ENCODE data around the gene ANKRD27. TPM values are rescaled to one million over a fixed set of nuclear protein-coding genes. Genes with fewer than 3 reads are reported as not detected.
"Not testable (repeated sequence)": the region's sequence is repeated elsewhere in the genome, so short reads cannot be mapped to it uniquely, and the experiment has no call there.

The ANKRD27 gene
- total RNA-seq, 1 experiment from 2014 or later = 17.8 TPM

DNA sequence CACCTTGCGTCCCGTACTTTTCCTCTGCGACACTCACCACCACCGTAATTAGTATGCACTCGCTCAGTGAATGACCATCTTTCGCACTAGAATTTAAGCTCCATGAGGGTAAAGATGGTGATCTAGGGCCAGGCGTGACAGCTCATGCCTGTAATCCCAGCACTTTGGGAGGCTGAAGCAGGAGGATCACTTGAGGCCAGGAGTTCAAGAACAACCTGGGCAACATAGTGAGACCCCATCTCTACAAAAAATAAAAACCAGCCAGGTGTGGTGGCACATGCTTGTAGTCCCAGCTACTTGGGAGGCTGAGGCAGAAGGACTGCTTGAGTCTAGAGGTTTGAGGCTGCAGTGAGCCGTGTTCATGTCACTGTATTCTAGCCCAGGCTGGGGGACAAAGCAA, 18.6 kb downstream of the ANKRD27 start:
- DNase-seq (ENCODE audit: extremely low read depth, low read depth) = not testable (repeated sequence)

DNA sequence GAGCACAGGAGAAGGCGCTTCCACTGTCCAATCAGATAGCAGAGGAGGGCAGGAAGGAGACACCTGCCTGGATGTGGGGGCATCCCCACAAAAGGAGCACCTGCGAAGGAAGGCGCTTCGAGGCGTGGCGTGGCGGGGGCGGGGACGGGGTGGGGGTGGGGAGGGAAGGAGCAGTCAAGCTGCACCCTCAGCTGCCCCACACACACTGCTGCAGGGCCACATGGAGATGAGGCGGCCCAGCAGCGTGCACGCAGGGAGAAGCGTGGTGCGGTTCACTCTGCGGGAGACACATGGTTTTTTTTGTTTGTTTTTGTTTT, 21.4 kb downstream of the ANKRD27 start:
- no peak for DNase-seq (ENCODE audit: extremely low read depth, low read depth)

DNA sequence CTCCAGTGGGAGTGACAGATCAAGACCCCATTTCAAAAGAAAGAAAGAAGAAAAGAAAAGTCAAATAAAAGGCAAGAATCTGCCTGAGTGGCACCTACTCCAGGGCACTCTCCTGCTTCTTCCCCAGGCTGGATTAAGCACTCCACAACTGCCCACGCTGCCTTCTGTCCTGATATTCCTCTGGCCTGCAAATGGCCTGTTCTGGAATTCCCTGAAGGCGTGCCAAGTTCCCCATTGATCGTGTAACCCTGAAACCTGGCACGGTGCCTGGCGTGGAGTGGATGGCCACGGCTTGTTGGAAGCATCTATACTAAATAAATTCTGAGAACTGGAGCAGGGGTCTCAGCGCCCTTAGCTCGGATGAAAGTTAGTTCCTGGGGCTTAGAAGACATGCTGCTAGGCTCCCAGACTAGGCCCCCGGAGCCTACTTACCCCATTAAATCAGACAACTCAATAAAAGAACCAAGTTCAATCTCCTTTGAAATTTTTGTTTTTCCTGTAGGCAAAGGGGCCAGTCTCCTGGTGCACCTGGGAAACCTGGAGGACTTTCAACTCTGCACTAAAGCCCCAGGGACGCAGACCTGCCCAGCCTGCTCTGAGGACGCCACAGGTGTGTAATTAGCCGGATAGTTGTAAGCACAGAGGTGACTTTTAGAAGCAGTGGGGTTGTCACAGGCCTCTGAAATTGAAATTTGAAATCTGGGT, 21.9 kb downstream of the ANKRD27 start:
- DNase-seq (ENCODE audit: extremely low read depth, low read depth) = no peak

DNA sequence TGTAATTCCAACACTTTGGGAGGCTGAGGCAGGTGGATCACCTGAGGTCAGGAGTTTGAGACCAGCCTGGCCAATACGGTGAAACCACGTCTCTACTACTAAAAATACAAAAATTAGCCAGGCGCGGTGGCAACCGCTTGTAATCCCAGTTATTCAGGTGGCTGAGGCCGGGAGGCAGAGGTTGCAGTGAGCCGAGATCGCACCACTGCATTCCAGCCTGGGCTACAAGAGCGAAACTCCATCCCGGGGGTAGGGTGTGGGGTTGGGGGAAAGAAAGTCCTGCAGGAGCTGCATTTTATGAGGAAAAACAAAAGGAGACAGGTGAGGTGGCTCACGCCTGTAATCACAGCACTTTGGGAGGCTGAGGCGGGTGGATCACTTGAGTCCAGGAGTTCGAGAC, 22.6 kb downstream of the ANKRD27 start:
- DNase-seq (ENCODE audit: extremely low read depth, low read depth) = not testable (repeated sequence)

DNA sequence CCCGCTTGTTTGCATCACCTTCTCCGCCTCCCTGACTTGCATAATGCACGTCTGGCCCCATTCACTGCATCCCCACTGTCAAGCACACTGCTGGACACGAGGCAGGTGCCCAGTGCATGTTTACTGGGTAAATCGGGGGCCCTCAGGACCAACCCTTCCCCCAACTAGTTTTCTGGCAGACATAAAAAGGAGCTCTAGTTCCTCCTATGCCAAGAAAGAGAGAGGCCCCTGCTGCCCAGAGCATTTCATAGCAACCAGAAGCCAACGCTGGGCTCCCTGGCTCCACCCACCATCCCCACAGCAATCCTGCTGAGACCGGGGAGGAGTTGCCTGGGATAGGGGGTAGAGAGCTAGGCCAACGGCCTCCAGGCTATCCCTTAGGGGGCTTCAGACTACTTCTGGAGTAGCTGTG, 23.2 kb downstream of the ANKRD27 start:
- DNase-seq (ENCODE audit: extremely low read depth, low read depth) = no peak

DNA sequence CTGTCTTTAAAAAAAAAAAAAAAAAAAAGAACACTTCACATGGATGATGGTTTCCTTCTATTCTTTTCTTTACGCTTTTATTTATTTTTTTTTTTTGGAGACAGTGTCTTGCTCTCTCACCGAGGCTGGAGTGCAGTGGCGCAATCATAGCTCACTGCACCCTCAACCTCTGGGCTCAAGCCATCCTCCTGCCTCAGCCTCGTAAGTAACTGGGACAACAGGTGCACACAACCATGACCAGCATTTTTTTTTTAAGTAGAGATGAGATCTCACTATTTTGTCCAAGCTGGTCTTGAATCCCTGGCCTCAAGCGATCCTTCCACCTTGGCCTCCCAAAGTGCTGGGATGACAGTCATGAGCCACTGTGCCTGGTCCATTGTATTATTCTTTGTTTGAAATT, 24.3 kb downstream of the ANKRD27 start:
- DNase-seq (ENCODE audit: extremely low read depth, low read depth) = no peak

DNA sequence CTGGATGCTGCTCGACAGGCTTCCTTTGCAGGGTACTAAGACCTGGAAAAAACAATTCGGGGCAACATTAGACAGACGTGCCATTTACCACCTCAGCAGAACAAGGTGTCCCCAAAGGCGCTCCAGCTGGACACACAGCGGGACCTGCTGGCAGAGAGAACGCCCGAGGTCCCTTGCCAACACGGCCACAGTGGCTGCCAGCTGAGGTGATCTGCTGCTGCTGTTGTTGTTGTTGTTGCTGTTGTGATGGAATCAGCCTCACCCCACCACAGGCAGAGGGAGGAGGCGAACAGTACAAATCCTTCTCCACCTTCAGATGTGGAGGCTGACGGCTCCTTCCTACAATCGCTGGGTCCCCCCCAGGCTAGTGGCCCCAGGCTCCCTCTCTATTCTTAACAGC, 25.2 kb downstream of the ANKRD27 start:
- DNase-seq (ENCODE audit: extremely low read depth, low read depth) = no peak

DNA sequence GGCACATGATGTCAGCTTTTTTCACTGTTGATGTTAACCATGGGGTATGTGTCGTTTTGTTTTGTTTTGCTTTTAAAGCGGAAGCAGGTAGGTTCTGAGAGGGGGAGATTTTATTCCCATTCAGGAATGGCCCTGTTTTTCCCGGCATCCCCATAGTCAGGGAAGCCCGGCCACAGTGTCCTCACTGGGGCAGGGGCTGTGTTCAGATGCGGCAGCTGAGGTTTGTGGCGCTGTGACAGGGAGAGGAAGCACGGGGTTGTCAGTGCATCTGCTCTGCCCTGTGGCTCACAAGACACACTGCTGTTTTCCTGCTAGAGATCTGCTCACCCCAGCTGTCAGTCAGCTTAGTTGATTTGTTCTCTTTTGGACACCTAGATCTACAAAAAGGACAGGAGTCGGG, 27.6 kb downstream of the ANKRD27 start:
- no peak for DNase-seq (ENCODE audit: extremely low read depth, low read depth)

DNA sequence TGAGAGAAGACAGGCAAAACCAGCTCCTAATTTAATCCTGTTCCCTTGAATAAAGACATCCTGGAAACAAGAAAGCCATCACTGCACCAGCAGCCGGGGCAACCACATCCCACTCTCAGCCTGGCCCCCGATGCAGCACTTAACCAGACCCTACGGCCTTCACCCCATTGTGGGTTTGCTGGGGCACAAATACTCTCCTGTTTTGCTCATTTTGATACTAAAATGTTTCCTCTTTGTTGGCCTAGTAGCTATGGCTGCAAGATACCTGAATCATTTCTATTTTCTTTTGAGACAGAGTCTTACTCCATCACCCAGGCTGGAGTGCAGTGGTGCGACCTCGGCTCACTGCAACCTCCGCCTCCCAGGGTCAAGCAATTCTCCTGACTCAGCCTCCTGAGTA, 28.4 kb downstream of the ANKRD27 start:
- no peak for DNase-seq (ENCODE audit: extremely low read depth, low read depth)

DNA sequence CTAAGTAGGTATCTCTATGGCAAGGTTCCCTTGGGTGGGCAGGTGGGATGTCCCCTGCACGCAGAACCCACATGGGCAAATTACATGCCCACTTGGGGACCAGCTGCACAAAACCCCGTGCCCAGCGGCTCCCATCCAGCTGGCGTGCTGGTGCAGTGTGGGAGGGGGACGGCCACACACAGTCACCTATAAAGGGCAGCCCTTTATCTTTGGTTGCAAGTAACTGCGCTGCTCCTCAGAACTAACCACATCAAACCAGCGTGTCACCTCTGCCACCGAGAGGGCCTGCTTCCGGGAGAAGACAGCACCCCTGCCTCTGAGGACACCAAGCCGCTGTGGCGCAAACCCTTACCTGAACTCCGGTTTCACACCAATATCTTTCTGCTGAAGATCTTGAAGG, 32.2 kb downstream of the ANKRD27 start:
- no peak for DNase-seq (ENCODE audit: extremely low read depth, low read depth)

DNA sequence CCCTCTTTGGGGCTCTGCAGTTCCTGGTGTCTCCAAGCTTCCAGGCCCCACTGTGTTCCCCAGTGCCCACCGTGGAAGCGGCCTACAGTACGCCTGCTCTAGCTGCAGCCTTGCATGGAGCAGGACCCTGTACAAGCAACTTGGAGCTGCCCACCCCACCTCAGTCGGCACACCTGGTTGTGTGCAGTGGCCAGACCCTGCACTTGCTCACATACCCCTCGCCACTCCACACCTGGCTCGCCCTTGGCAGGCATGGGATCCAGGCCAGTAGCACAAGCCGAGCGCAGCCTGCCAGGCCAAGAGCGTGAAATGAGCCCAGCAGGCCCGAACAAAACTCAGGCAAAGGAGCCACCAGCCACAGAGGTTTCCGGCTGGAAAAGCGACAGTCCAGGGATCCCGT, 36.4 kb downstream of the ANKRD27 start:
- DNase-seq (ENCODE audit: extremely low read depth, low read depth) = no peak

DNA sequence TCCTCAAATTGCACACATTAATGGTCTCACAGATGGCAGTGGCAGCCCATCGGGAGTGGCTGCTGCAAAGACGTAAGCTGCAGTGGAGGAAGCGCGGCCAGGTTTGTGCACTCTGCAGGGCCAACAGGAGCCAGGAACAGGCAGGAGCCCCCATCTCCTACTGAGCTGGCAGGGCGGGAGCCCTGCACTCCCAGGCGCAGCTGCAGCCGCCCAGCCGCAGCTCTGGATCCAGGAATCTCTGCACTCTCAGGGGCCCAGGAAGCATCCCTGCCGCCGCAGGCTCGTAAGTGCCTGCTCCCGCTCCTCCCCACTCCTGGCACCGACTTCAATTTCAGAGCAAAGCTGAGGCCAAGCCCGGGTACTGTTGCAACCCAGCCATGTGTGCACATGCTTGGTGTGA, 37.5 kb downstream of the ANKRD27 start:
- DNase-seq (ENCODE audit: extremely low read depth, low read depth) = no peak

DNA sequence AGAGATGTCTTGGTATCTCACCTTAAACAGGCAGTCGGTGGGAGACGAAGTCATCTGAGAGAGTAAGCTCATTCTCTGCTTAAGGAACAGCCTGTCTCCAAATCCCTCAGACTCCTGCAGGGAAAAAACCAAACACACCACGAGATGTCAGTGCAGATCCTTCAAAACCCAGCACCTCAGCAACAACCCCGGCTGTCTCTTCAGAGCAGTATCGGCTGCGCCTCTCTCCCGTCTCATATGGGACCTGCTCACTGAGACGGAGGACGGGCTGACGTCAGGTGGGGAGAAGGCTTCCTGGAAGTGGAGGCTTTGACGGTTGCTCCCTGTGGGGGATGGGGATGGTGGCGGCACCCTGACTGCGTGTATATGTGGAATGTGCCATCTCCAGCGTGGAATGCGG, 43.6 kb downstream of the ANKRD27 start:
- no peak for DNase-seq (ENCODE audit: extremely low read depth, low read depth)

DNA sequence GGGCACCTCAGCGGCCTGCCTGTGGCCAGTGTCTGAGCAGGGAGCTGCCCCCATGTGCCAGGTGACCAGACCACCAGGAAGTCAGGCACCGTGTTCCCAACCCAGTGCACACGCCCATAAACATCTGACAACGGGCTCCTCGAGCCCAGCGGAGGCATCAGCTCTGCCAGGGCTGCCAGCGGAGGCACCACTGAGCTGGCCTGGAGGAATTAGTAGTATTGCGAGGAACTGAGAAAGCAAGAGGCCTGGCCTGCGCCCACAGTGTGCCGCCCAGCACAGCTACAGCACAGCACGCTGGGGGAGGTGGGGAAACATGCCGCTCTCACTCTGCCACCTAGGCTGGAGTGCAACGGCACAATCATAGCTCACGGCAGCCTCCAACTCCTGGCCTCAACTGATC, 44.6 kb downstream of the ANKRD27 start:
- no peak for DNase-seq (ENCODE audit: extremely low read depth, low read depth)

DNA sequence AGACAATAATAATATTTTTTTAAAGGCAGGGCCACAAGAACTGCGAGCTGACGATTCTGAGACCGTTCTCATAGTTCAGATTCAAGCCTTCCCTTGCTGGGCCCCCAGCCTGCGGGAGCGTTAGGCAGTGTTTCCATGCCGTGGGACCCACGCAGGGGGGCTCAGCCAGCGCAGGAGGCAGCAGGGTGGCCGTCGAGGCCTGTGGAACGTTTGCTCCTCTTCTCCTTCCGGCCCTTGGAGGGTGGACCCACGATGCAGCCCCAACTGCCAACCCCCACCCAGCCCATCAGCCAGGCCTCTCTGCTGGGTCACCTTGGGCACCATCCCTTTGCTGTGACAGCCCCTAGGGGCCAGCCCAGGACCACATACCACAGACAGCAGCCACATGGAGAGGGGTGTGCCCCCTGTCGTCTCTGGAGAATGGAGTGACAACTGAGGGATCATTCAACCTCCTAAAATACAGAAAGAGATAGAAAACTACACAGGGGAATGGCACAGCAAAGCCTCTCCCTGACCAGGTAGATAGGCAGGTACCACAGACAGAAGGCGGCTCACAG, 47.2 kb downstream of the ANKRD27 start:
- DNase-seq (ENCODE audit: extremely low read depth, low read depth) = no peak

DNA sequence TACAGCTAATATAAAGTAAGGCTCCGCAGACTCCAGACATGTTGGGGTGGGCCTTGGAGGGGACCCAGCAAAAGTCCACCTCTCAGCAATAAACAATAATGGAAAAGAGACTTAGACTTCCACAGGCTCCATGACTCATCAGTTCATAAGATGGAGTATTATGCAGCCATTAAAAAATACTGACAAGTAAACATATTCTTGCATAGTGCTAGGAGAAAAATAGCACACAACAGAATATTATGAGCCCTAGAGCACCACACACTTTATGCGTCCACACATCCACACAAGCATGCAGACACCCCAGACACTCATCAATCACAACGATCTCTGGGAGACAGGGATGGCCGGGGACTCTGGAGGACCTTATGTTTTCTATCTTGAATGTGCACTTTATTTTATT, 48.0 kb downstream of the ANKRD27 start:
- DNase-seq (ENCODE audit: extremely low read depth, low read depth) = no peak

DNA sequence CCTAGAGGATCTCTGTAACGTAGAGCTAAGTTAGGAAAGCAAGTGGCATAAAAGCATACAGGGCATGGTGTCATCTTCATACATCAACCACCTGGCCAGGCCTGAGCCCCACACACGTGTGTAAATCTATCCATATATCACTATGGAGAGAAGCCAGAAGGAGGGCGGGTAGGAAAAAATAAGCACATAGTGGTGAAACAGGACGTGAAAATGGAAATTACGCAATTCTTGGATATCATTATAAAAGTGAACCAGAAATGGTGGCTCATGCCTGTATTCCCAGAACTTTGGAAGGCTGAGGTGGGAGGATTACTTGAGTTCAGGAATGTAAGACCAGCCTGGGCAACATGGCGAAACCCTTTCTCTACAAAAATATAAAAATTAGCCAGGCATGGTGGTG, 50.6 kb downstream of the ANKRD27 start:
- no peak for DNase-seq (ENCODE audit: extremely low read depth, low read depth)

DNA sequence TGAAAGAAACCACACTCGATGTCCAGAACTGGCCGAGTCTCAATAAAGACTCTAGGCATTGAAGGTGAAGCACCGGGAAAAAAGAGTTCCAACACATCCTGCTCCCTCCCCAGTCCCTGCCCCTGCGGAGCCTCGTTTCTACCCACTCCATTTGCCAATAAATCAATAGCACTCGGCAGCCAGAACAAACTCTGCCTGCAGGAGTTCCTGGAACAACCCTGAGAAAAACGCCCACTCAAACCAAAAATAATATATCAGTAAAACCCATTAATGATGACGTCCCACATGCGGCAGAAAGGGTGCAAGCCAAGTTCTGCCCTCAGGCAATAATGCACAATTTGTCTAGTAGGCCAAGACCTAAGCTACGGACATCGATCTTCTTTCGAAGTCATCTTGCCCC, 53.0 kb downstream of the ANKRD27 start:
- DNase-seq (ENCODE audit: extremely low read depth, low read depth) = no peak

DNA sequence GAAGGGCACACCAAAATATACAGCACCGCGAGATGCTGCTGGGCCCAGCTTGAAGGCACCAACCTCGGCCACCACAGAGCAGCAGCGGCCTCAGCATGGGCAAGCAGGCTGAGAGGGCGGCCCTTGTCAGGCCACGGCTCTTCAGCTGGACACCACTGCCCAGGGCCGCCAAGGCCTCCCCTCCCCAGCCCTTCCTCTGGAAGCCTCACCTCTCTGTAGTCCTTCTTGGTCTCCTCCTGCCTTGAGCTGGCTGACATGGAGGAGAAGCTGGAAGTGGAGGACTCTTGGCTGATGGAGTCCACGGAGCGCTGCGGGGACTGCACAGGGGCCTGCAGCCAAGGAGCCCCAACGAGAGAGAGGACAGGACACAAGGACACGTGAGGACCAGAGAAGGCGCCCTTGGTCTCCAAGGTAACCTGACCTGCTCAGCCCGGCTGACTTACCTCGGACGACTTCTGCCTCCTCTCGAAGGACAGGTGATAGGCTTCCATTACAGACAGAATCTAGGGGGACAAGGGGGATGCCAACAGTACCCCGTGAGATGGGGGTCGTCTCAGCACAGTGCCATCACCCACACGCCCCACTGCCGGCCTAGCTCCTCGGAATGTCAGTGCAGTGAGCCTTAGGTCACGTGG, 55.8 kb downstream of the ANKRD27 start:
- no peak for DNase-seq (ENCODE audit: extremely low read depth, low read depth)

DNA sequence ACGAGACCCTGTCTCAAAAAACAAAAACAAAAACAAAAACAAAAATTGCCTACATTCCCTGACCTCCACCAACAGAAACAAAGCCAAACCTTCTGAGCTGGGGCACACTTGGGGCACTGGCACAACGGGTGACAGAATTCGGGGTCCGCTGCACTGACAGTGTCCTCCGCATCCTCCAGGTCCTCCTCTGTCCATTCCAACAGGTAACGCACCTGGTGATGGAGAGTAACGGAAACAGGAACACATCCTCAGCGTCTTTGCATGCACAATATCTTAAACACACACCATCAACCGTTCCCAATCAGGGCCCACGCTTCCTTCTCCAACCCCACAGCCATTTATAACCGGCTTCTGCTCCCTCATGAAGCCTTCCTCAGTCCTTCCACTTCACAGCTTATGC, 59.4 kb downstream of the ANKRD27 start:
- DNase-seq (ENCODE audit: extremely low read depth, low read depth) = no peak

DNA sequence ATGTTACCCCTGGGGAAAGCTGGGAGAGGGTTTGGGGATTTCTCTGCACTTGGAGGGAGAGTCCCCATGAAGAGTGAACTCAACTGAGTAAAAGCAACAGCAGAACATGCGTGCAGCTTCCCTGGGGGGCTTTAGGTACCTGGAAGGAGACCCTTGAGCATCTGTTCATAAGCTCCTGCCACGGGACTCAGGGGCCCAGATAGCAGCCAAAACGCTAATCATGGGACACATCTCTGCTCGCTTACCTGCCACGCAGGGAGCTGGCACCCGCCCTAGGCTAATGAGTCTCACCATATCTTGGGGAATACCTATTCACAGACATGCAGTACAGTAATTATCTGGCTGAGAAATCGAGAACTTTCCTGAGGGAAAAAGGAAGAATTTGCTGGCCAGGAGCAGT, 60.1 kb downstream of the ANKRD27 start:
- no peak for DNase-seq (ENCODE audit: extremely low read depth, low read depth)

DNA sequence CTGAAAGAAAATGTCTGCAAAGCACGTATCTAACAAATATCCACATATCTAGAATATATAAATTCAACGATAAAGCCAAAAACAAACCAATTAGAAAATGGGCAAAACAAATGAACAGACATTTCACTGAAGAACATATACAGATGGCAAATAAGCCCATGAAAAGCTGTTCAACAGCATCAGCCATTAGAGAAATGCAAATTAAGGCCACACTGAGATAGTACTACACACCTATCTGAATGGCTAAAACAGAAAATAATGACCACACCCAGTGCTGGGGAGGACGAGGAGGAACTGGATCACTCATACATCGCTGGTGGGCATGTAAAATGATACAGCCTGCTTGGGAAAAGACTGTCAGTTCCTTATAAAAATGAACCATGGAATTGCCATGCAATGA, 62.0 kb downstream of the ANKRD27 start:
- no peak for DNase-seq (ENCODE audit: extremely low read depth, low read depth)

DNA sequence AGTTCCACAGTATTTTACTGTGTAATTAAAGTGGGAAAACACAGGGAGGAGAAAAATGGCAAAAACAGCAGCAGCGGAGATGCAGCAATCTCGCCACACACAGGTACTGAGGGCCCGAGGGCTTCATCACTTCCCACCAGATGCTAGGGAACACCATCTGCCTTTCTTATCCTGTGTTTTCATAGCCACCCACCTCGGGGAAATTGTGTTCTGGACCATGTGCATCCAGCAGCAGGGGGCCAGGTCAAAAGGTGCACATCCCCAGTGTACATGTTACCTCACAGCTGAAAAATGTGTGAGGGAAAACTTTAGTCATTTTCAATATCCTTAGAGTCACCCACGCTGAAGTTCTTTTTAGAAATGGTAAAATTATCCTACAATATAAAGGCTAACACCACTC, 63.8 kb downstream of the ANKRD27 start:
- no peak for DNase-seq (ENCODE audit: extremely low read depth, low read depth)

Data from NCI-H460 (cell line).